Measurements from ENCODE around the gene RASL12.
"Not testable (repeated sequence)": the region's sequence is repeated elsewhere in the genome, so short reads cannot be mapped to it uniquely, and the experiment has no call there.

The RASL12 gene

DNA sequence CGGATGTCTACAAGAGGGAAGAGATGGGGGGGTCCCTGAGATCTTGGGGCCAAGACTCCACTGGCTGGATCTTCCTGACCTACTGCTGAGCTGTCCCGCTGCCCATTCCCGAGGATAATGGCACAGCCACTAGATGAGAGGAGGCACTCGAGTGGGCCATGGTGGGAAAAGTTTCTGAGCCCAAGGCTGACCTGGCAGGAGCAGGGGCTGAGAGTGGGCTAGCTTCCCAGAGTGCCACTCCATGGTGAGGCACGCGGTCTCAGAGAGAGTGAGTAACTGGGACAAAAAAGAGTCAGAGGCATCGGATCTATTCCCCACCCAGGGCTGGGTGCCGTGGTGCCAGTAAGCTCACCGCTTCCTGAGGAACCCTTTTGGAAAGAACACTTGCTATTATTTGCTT lies 11.7 kb downstream of the RASL12 start:
- DNase-seq (ENCODE audit: low read depth in 2 of 2) = no peak

- DNase-seq (ENCODE audit: low read depth in 2 of 2) = no peak
These were observed 12.5 kb downstream of the RASL12 start for GRCh38 chr15:65055201-65055870.

DNA sequence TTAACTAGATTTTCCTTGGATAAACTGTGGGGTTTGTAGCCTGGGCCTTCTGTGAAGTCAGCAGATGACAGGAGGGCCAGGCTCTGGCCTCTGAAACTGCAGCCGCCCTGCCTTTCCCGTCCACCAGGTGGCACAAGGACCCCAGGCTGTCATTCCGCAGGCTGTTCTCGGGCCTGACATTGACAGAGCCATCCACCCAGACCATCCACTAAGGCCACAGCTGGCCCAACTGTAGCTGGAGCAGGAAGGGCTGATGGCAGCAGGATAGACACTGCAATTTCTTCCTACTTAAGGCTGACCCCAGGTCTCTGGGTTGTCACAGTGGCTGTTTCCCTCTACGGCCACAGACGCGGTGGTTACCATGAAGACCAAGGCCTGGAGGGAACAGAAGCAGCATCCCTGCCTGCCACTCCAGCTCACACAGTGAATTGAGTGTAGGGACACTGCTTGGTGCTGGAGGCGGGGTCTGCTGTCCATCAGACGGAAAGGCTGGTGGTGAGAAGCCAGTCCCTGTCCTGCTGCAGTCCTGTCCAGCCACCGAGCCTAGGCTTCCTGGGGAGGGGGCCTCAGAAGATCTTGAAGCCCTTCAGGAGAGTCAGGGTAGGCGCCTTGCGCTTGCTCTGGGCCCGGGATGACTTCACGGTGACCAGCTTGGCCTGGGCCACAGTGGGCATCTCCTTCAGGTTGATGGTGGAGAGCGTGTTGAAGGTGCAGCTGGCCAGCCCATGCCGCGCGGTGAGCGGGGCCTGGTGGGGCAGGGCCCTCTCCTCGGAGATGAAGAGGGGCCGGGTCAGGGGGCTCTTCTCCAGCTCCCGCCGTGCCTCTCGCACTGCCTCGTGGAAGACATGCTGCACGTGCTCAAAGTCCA lies 13.2 kb downstream of the RASL12 start:
- peak; percentile 46 to 54 for DNase-seq (ENCODE audit: low read depth in 2 of 2)

- no peak for DNase-seq (ENCODE audit: low read depth in 2 of 2)
These were observed 14.8 kb downstream of the RASL12 start for GRCh38 chr15:65052956-65053355.

- DNase-seq (ENCODE audit: low read depth in 2 of 2) = no peak
These were observed 16.5 kb downstream of the RASL12 start for GRCh38 chr15:65051266-65051665.

GRCh38 chr15:65050270-65050669 lies 17.5 kb downstream of the RASL12 start:
- no peak for DNase-seq (ENCODE audit: low read depth in 2 of 2)

DNA sequence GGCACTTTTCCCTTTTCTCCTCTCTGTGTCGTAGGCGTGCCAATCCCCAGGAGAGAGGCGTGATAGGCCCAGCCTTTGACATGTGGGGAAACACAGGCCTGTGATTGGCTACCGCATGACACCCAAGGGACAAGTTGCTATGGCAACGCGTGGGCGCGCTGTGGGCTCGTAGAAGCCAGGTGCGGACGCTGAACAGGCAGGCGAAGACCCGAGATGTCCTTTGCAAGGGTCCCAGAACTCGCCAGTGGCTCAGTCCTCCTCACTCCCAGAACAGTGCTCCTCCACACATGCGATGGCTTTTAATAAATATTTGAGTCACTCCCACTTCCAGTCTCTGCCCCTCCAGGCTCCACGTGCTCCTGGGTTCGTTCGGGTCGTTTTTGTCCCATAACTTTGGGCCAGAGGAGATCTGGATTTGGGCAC lies 18.4 kb downstream of the RASL12 start:
- DNase-seq (ENCODE audit: low read depth in 2 of 2) = peak; percentile 87 to 88

GRCh38 chr15:65048241-65048640 lies 19.6 kb downstream of the RASL12 start:
- DNase-seq (ENCODE audit: low read depth in 2 of 2) = no peak

DNA sequence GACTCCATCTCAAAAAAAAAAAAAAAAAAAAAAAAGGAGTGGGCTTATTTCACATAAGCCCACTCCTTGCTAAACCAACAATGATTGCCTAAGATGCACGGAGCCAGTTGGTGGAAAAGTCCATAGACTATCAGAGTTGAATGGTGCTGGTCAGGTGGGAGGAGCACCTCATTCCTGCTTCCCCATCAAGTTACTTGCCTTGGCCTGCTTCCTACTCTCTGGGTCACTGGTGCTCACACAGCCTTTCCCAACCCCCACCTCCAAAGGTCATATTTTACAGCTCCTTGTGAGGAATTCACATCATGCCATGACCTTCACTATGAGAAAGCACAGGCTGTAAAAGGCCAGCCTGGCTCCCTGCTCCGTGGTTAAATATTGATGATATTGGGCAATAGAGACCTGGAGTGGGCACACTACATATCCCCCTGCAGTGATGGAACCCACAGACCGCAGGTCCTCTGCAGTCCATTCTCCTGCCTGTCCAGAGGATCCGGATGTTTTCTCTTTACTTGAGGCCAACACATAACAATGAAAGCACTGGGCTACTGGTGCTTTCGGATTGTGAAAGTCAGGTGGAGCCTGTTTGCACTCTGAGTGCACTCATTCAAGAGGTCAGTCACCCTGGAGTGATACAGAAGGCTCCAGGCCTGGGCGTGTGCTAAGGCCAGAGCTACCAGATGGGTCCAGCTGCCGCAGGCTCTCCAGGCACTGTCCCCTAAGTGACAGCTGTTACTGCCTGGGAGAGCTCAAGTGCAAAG lies 22.9 kb downstream of the RASL12 start, which contains the start of gene SLC51B:
Gene SLC51B (plus strand): TSS at position 664 of the 758 bp plus-strand sequence. CDS start 4,618 bp downstream, outside the sequence.
- DNase-seq (ENCODE audit: low read depth in 2 of 2) = no peak

- not testable (repeated sequence) for DNase-seq (ENCODE audit: low read depth in 2 of 2)
These were observed 23.6 kb downstream of the RASL12 start for GRCh38 chr15:65044218-65044617.

DNA sequence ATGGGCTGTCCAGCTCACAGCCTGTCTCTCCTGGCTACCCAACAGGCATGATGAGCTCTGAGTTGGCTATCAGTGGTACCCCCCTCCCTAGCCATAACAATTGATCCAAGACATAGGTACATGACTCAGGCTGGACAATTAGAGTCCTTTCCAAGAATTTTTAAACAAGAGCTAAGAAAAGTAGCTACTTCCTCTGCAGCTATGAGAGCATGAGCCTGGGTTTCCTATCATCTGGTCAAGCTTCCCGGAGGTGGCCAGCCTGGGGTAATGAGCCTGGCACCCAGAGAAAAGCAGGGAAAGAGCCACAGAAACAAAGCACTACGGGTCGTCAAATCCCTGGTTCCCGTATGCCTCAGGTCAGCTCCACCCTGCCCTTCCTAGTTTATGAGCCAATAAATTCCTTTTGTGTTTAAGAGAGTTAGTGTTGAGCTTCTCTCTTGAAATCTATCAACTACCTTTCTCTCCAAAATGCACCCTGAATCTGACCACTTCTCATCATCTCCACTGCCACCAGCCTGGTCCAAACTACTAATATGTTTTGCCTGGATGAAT lies 24.9 kb downstream of the RASL12 start:
- DNase-seq (ENCODE audit: low read depth in 2 of 2) = no peak

DNA sequence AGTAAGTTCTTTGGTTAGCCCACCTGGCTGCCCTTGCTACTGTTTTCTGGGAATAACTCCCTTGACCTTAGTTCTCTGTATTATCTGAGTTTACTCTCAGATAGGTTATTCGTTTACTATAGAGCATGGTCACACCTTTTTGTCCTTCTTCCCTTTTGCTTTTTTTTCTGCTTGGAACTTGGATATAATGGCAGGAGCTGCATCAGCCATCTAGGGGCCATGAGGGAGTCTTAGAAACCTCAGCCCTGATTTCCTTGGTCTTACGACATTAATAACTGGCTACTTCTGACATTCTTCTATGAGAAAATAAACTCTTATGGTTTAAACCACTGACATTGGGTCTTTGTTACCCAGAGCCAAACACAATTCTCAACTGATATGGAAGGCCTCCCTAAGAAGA lies 26.0 kb downstream of the RASL12 start:
- DNase-seq (ENCODE audit: low read depth in 2 of 2) = no peak

- DNase-seq (ENCODE audit: low read depth in 2 of 2) = no peak
These were observed 27.3 kb downstream of the RASL12 start for GRCh38 chr15:65040461-65040860.

DNA sequence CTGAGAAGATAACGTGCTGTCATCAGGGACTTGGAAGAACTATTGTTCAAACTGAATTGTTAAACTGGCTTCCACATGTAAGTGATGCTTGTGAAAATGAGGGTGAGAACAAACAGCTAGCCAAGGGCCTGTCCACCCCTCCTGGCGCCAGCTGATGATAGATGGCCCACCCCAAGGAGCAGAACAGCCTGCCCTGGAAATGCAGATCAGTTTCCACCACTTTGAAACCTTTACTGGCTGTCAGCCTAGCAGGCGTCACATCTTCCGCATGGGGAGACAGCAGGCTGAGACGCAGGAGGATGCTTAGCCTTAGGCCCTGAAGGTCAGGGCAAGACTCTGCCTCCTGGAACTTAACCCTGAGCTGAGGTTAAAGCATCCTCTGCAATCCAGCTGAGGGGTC lies 29.0 kb downstream of the RASL12 start:
- no peak for DNase-seq (ENCODE audit: low read depth in 2 of 2)

- DNase-seq (ENCODE audit: low read depth in 2 of 2) = no peak
These were observed 29.4 kb downstream of the RASL12 start for GRCh38 chr15:65038428-65038827.

DNA sequence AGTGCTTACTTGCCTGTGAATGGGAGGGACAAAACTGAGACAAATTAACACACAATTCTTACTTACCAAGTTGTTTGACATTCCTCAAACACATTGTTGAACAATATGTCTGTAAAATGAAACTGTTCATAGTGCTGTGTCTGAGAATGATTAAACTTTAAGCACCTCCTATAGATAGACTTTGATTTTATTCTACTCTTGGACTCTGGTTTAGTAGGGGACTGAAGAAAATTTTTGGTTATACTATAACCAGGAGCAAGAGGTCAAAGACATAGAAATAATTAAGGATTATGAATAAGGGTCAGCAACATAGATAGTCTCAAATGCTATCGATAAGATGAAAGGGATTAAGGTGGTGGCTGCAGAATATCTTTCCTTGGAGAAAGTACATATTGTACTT lies 30.5 kb downstream of the RASL12 start:
- no peak for DNase-seq (ENCODE audit: low read depth in 2 of 2)

- DNase-seq (ENCODE audit: low read depth in 2 of 2) = no peak
These were observed 33.1 kb downstream of the RASL12 start for GRCh38 chr15:65034719-65035118.

DNA sequence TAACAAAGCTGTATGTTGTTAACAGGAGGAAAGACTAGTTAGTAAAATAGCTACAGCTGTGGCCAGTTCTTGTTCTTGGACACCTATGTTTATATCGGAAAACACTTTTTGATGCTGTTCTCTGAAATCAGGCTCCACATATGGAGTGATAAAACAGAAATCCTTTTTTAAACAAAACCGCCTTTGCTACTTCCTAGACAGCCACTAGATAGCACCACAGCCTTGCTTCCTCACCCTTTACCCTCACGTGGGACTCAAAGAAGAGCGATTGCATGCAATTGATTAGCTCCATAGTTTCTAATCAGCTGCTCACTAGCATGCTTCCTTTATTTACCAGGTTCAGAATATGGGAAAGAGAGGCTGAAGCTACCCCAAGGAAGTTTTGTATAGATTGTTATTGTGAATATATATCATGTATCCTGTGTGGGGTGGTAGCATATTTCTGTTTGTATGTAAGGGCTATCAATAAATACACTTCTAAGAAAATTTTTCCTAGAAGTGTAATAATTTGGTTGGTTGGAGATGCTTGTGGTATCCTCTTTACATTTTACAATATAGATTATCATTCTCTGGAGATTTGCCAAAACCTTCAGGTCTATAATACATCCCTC lies 34.0 kb downstream of the RASL12 start:
- DNase-seq (ENCODE audit: low read depth in 2 of 2) = no peak

DNA sequence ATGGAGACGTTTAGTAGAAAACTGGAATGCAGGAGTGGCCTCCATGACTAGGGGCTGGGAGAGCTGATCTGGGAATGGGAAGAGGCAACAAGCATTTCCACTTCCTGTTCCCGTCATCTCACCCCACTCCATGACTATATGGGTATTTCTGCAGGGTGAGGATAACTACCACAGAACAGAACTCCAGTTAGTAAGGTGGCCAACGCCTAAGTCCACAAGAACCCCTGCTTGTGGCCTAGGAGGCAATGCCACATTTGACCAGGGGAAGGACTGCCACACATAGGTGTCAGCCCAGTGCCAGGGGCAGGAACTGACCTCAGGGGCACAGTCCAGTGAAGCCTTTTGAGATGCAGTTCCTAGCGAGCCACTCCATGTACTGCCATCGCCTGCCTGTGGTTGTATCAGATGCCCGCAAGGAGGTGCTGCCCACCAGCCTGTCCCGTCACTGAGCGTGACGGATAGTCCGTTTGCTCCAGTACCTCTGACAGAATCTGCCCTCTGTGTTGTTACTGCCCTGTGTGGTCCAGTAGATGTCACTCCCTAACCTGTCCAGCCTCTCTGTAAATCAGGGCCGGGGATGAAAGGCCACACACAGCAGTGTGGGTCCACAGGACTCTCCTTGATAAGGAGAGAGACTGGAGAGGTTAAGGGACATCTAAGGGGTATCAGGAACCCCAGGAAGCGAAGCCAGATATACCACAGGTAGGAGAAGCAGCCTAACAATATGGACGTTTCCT lies 34.8 kb downstream of the RASL12 start:
- DNase-seq (ENCODE audit: low read depth in 2 of 2) = peak; percentile 19 to 24

- no peak for DNase-seq (ENCODE audit: low read depth in 2 of 2)
These were observed 38.0 kb downstream of the RASL12 start for GRCh38 chr15:65029736-65030208.
